MM.1S (cell line): ENCODE results near the gene EBF3.

Experiments used
- DNase-seq: peaks from one replicate; pipeline ENCODE4 v3.0.0-alpha.2; 2015
- H2AFZ ChIP-seq: fragments of 300-600 bp; sonication (generic); 2 replicates; pipeline ENCODE4 v1.6.0; 2016; ENCODE audit warnings: antibody characterized with exemption, low read length
- H3F3A ChIP-seq: fragments of 300-600 bp; sonication (generic); 2 replicates; pipeline ENCODE4 v1.6.1; 2016; ENCODE audit warnings: mild to moderate bottlenecking, antibody characterized with exemption, low read length, moderate library complexity, mixed read lengths; ENCODE audit not compliant: insufficient read depth
- H3K27ac ChIP-seq: fragments of 300-600 bp; sonication (generic); 2 replicates; pipeline ENCODE4 v1.5.1; 2016; ENCODE audit warnings: mild to moderate bottlenecking, low read length
- H3K27me3 ChIP-seq: fragments of 300-600 bp; sonication (generic); replicated peaks from 2 replicates; pipeline ENCODE4 v1.6.0; 2016; ENCODE audit warnings: low read length; ENCODE audit not compliant: insufficient read depth
- H3K36me3 ChIP-seq: fragments of 300-600 bp; sonication (generic); replicated peaks from 2 replicates; pipeline ENCODE4 v1.6.1; 2016; ENCODE audit warnings: mild to moderate bottlenecking, low read length, mixed read lengths; ENCODE audit not compliant: insufficient read depth
- H3K4me1 ChIP-seq: fragments of 300-600 bp; sonication (generic); 2 replicates; pipeline ENCODE4 v1.6.1; 2016; ENCODE audit warnings: low read length, mixed read lengths
- H3K4me2 ChIP-seq: fragments of 300-600 bp; sonication (generic); 2 replicates; pipeline ENCODE4 v1.6.0; 2016; ENCODE audit warnings: low read depth, low read length
- H3K4me3 ChIP-seq: fragments of 300-600 bp; sonication (generic); 2 replicates; pipeline ENCODE4 v1.5.1; 2016; ENCODE audit warnings: low read length, mixed read lengths
- H3K79me2 ChIP-seq: fragments of 300-600 bp; sonication (generic); 2 replicates; pipeline ENCODE4 v1.6.1; 2016; ENCODE audit warnings: mixed run types, low read length, mixed read lengths
- H3K9ac ChIP-seq: fragments of 300-600 bp; sonication (generic); 2 replicates; pipeline ENCODE4 v1.6.1; 2016; ENCODE audit warnings: low read length, mixed read lengths
- H3K9me2 ChIP-seq: fragments of 300-600 bp; sonication (generic); replicated peaks from 2 replicates; pipeline ENCODE4 v1.6.1; 2016; ENCODE audit warnings: mild to moderate bottlenecking, low read length, mixed read lengths; ENCODE audit not compliant: insufficient read depth
- H3K9me3 ChIP-seq: fragments of 300-600 bp; sonication (generic); replicated peaks from 2 replicates; pipeline ENCODE4 v1.6.1; 2016; ENCODE audit warnings: mild to moderate bottlenecking, low read length, mixed read lengths; ENCODE audit not compliant: insufficient read depth
- H4K20me1 ChIP-seq: fragments of 300-600 bp; sonication (generic); 2 replicates; pipeline ENCODE4 v1.6.1; 2016; ENCODE audit warnings: mild to moderate bottlenecking, low read length, moderate library complexity, mixed read lengths; ENCODE audit not compliant: insufficient read depth
- CTCF ChIP-seq: fragments of 300-600 bp; sonication (generic); IDR thresholded peaks from 2 replicates; pipeline ENCODE4 v1.5.1; 2016; ENCODE audit warnings: antibody characterized with exemption, low read length, mixed read lengths
- EZH2 ChIP-seq: fragments of 300-600 bp; sonication (generic); optimal IDR thresholded peaks from 2 replicates; pipeline ENCODE3; 2017; ENCODE audit warnings: low read depth, mild to moderate bottlenecking, antibody characterized with exemption, low read length, mixed read lengths
- EZH2phosphoT487 ChIP-seq: fragments of 300-600 bp; sonication (generic); IDR thresholded peaks from 2 replicates; pipeline ENCODE4 v1.6.1; 2018; ENCODE audit warnings: antibody characterized with exemption, low read length

The EBF3 gene

GRCh38 chr10:129851941-129852640 is 112.0 kb downstream of the EBF3 start:
- Histone ChIP-seq H3K9me2 (no peaks in the 10 kb centered on the region), H2AFZ (no peak overlapping the region), H4K20me1 (no peaks in the 10 kb centered on the region), H3K27me3 (no peaks in the 10 kb centered on the region), H3K79me2 (no peaks in the 10 kb centered on the region), H3K4me2 (no peak overlapping the region), H3K27ac (no peak overlapping the region), H3K36me3 (no peaks in the 10 kb centered on the region), H3K9ac (no peak overlapping the region), H3K9me3 (no peaks in the 10 kb centered on the region), H3F3A (no peaks in the 10 kb centered on the region), H3K4me3 (no peak overlapping the region), H3K4me1 (no peaks in the 10 kb centered on the region)
- no peak for DNase-seq
- TF ChIP-seq EZH2phosphoT487 = no peak
- no peak for TF ChIP-seq EZH2
- no peak for TF ChIP-seq CTCF

- no peaks in the 10 kb centered on the region for H3K4me1 ChIP-seq
- no peak overlapping the region for H2AFZ ChIP-seq
- no peaks in the 10 kb centered on the region for H3K9me3 ChIP-seq
- H3K36me3 ChIP-seq = no peaks in the 10 kb centered on the region
- H3K79me2 ChIP-seq = no peaks in the 10 kb centered on the region
- H3K4me3 ChIP-seq = no peak overlapping the region
- no peak overlapping the region for H3K9ac ChIP-seq
- no peak for DNase-seq
- no peaks in the 10 kb centered on the region for H4K20me1 ChIP-seq
- no peak overlapping the region for H3K27ac ChIP-seq
- TF ChIP-seq CTCF = no peak
- TF ChIP-seq EZH2phosphoT487 = no peak
- TF ChIP-seq EZH2 = no peak
- H3K4me2 ChIP-seq = no peak overlapping the region
- H3K27me3 ChIP-seq = no peaks in the 10 kb centered on the region
- no peaks in the 10 kb centered on the region for H3K9me2 ChIP-seq
- H3F3A ChIP-seq = no peaks in the 10 kb centered on the region
These were observed 113.3 kb downstream of the EBF3 start for GRCh38 chr10:129850790-129851189.

GRCh38 chr10:129850316-129850715 is 113.8 kb downstream of the EBF3 start:
- no peaks in the 10 kb centered on the region for H3K79me2 ChIP-seq
- H3K4me3 ChIP-seq = no peak overlapping the region
- no peaks in the 10 kb centered on the region for H3K27me3 ChIP-seq
- no peaks in the 10 kb centered on the region for H3K9me2 ChIP-seq
- H3F3A ChIP-seq = no peaks in the 10 kb centered on the region
- H3K9ac ChIP-seq = no peak overlapping the region
- H4K20me1 ChIP-seq = no peaks in the 10 kb centered on the region
- no peak overlapping the region for H3K27ac ChIP-seq
- DNase-seq = no peak
- H3K4me2 ChIP-seq = no peak overlapping the region
- H3K4me1 ChIP-seq = no peaks in the 10 kb centered on the region
- TF ChIP-seq EZH2 (no peak), CTCF (no peak)
- no peak overlapping the region for H2AFZ ChIP-seq
- H3K9me3 ChIP-seq = no peaks in the 10 kb centered on the region
- H3K36me3 ChIP-seq = no peaks in the 10 kb centered on the region
